ENCODE results near the gene RHOH.

DNA sequence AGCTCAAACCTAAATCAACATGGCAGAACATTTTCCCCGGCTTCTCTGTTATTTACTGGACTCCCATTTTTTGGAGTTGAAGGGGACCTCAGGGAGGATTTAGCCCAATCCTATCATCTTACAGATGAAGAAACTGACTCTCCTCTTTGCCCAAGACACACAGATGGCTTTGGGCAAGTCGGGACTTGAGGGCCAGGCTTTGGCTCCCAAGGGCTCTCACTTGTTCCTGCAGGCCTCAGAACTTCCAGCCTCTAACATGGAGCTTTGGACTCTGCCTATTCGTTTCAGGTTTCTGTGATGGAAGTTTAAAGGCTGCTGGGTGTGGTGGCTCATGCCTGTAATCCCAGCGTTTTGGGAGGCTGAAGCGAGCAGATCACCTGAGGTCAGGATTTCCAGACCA, 59.5 kb downstream of the RHOH start:
- TF ChIP-seq EGR1 (IDR thresholded peaks at IDR 0.05) (no peak), CREB1 (IDR thresholded peaks at IDR 0.05; ENCODE audit: low read depth) (no peak), EP300 (IDR thresholded peaks at IDR 0.05; ENCODE audit: borderline replicate concordance) (no peak), TAF1 (IDR thresholded peaks at IDR 0.05; ENCODE audit: low read depth) (no peak), TCF12 (IDR thresholded peaks at IDR 0.05; ENCODE audit: low read depth) (no peak), NFIC (IDR thresholded peaks at IDR 0.05) (no peak), YY1 (IDR thresholded peaks at IDR 0.05; ENCODE audit: low read depth) (no peak), ZBTB7A (IDR thresholded peaks at IDR 0.05; ENCODE audit: low read depth) (no peak), CEBPB (IDR thresholded peaks at IDR 0.05) (no peak), RAD21 (IDR thresholded peaks at IDR 0.05; ENCODE audit: low read depth) (no peak)
- TF ChIP-seq, protein P1, sequence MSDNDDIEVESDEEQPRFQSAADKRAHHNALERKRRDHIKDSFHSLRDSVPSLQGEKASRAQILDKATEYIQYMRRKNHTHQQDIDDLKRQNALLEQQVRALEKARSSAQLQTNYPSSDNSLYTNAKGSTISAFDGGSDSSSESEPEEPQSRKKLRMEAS (IDR thresholded peaks at IDR 0.05): no peak
- TF ChIP-seq, protein P2, sequence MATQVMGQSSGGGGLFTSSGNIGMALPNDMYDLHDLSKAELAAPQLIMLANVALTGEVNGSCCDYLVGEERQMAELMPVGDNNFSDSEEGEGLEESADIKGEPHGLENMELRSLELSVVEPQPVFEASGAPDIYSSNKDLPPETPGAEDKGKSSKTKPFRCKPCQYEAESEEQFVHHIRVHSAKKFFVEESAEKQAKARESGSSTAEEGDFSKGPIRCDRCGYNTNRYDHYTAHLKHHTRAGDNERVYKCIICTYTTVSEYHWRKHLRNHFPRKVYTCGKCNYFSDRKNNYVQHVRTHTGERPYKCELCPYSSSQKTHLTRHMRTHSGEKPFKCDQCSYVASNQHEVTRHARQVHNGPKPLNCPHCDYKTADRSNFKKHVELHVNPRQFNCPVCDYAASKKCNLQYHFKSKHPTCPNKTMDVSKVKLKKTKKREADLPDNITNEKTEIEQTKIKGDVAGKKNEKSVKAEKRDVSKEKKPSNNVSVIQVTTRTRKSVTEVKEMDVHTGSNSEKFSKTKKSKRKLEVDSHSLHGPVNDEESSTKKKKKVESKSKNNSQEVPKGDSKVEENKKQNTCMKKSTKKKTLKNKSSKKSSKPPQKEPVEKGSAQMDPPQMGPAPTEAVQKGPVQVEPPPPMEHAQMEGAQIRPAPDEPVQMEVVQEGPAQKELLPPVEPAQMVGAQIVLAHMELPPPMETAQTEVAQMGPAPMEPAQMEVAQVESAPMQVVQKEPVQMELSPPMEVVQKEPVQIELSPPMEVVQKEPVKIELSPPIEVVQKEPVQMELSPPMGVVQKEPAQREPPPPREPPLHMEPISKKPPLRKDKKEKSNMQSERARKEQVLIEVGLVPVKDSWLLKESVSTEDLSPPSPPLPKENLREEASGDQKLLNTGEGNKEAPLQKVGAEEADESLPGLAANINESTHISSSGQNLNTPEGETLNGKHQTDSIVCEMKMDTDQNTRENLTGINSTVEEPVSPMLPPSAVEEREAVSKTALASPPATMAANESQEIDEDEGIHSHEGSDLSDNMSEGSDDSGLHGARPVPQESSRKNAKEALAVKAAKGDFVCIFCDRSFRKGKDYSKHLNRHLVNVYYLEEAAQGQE (IDR thresholded peaks at IDR 0.05; ENCODE audit: low read depth): no peak
